ENCODE results near the gene HENMT1. TPM values are rescaled to one million over a fixed set of nuclear protein-coding genes. Genes with fewer than 3 reads are reported as not detected.

HENMT1 gene
- total RNA-seq, 1 donor = 4.1 TPM

DNA sequence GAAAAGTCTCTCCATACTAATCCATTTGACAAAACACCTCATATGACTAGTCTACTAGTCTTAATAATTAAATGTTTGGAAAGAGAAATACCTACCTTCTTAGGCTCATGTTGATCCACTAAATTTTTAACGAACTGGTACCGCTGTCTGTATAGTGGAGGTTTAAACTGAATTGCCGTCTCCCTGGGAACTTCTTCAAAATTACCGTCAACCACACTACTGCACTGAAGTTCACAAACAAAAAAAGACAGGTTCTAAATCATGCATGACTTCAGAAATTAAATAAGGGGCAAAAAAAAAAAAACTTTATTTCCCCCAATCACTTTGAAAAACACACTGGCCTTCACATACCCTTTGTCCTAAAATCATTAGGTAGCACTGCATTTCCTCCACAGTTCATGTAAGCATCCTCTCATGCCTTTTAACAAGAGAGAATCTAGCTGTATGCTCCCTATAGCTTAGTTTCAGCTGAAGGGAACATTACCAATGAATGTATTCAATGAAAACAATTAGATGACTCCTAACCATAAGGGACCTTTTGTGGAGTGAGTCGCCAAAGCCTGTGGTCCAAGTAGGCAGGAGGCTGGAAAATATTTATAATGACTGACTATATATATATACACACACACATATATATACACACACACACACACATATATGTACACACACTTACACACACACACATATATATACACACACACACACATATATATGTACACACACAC, 3.4 kb downstream of the HENMT1 start:
- no peak for DNase-seq (ENCODE audit: low read depth)
- H3K4me3 ChIP-seq (ENCODE audit: low read depth, low read length) = no peak overlapping the region
- TF ChIP-seq, protein P1, sequence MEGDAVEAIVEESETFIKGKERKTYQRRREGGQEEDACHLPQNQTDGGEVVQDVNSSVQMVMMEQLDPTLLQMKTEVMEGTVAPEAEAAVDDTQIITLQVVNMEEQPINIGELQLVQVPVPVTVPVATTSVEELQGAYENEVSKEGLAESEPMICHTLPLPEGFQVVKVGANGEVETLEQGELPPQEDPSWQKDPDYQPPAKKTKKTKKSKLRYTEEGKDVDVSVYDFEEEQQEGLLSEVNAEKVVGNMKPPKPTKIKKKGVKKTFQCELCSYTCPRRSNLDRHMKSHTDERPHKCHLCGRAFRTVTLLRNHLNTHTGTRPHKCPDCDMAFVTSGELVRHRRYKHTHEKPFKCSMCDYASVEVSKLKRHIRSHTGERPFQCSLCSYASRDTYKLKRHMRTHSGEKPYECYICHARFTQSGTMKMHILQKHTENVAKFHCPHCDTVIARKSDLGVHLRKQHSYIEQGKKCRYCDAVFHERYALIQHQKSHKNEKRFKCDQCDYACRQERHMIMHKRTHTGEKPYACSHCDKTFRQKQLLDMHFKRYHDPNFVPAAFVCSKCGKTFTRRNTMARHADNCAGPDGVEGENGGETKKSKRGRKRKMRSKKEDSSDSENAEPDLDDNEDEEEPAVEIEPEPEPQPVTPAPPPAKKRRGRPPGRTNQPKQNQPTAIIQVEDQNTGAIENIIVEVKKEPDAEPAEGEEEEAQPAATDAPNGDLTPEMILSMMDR (IDR thresholded peaks at IDR 0.05; ENCODE audit: insufficient read depth, low read length) = no peak

DNA sequence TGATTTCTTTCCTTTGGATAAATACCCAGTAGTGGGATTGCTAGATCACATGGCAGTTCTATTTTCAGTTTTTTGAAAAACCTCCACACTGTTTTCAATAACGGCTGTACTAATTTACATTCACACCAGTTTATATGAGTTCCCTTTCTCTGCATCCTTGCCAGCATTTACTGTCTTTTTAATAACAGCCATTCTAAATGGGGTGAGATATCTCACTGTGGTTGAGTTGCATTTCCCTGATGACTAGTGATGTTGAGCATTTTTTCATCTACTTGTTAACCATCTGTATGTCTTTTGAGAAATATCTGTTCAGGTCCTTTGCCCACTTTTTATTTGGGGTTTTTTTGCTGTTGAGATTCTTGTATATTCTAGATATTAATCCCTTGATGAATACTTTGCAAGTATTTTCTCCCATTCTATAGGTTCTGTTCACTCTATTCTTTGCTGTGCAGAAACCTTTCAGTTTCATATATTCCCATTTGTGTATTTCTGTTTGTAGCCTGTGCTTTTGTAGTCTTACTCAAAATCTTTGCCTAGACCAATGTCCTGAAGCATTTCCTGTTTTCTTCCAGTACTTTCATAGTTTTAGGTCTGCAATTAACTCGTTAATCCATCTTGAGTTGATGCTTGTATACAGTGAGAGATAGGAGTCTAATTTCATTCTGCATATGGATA, 7.3 kb downstream of the HENMT1 start:
- no peak overlapping the region for H3K4me3 ChIP-seq (ENCODE audit: low read depth, low read length)
- TF ChIP-seq, protein P1 (IDR thresholded peaks at IDR 0.05; ENCODE audit: insufficient read depth, low read length) = no peak
- no peak for DNase-seq (ENCODE audit: low read depth)

GRCh38 chr1:108646648-108647269, 14.1 kb downstream of the HENMT1 start:
- peak; percentile 66 for DNase-seq (ENCODE audit: low read depth)
- TF ChIP-seq, protein P1 (IDR thresholded peaks at IDR 0.05; ENCODE audit: insufficient read depth, low read length) = no peak
- H3K4me3 ChIP-seq (ENCODE audit: low read depth, low read length) = no peak overlapping the region

GRCh38 chr1:108646265-108646647, 14.6 kb downstream of the HENMT1 start:
- TF ChIP-seq, protein P1 (IDR thresholded peaks at IDR 0.05; ENCODE audit: insufficient read depth, low read length) = no peak

GRCh38 chr1:108645564-108646184, 15.2 kb downstream of the HENMT1 start:
- no peak overlapping the region for H3K4me3 ChIP-seq (ENCODE audit: low read depth, low read length)
- DNase-seq (ENCODE audit: low read depth) = peak; percentile 16
- TF ChIP-seq, protein P1 (IDR thresholded peaks at IDR 0.05; ENCODE audit: insufficient read depth, low read length) = no peak

More at GRCh38 chr1:108646265-108646647, 14.6 kb downstream of the HENMT1 start:
- DNase-seq (ENCODE audit: low read depth) = no peak
- H3K4me3 ChIP-seq (ENCODE audit: low read depth, low read length) = no peak overlapping the region

GRCh38 chr1:108644984-108645383, 15.9 kb downstream of the HENMT1 start:
- no peak overlapping the region for H3K4me3 ChIP-seq (ENCODE audit: low read depth, low read length)
- TF ChIP-seq, protein P1 (IDR thresholded peaks at IDR 0.05; ENCODE audit: insufficient read depth, low read length) = no peak
- no peak for DNase-seq (ENCODE audit: low read depth)

All from fibroblast of the aortic adventitia (primary cell).